HEK293 (cell line): ENCODE data around the gene PINLYP.

Source experiments
- GFI1B ChIP-seq: fragments of 450-650 bp; formaldehyde crosslinking; IDR thresholded peaks from 2 replicates; pipeline ENCODE4 v1.5.1; 2016; ENCODE audit warnings: missing biosample characterization, missing genetic modification characterization
- KLF10 ChIP-seq: fragments of 450-650 bp; IDR thresholded peaks from 2 replicates; pipeline ENCODE4 v1.5.1; 2018; ENCODE audit warnings: missing biosample characterization, mild to moderate bottlenecking, missing genetic modification characterization
- KLF8 ChIP-seq: fragments of 450-650 bp; formaldehyde crosslinking; IDR thresholded peaks from 2 replicates; pipeline ENCODE4 v1.5.1; 2016; ENCODE audit warnings: missing biosample characterization, missing genetic modification characterization
- PATZ1 ChIP-seq: fragments of 450-650 bp; formaldehyde crosslinking; IDR thresholded peaks from 2 replicates; pipeline ENCODE4 v1.5.1; 2016; ENCODE audit warnings: missing biosample characterization, missing genetic modification characterization
- PRDM10 ChIP-seq: fragments of 450-650 bp; formaldehyde crosslinking; IDR thresholded peaks from 2 replicates; pipeline ENCODE4 v1.5.1; 2016; ENCODE audit warnings: missing biosample characterization, missing genetic modification characterization
- ZBTB1 ChIP-seq: fragments of 450-650 bp; formaldehyde crosslinking; IDR thresholded peaks from 2 replicates; pipeline ENCODE4 v1.5.1; 2016; ENCODE audit warnings: missing biosample characterization, missing genetic modification characterization
- ZBTB17 ChIP-seq: fragments of 450-650 bp; formaldehyde crosslinking; IDR thresholded peaks from 2 replicates; pipeline ENCODE4 v1.5.1; 2016; ENCODE audit warnings: missing biosample characterization, missing genetic modification characterization
- ZBTB21 ChIP-seq: fragments of 450-650 bp; formaldehyde crosslinking; IDR thresholded peaks from 2 replicates; pipeline ENCODE4 v1.5.1; 2017; ENCODE audit warnings: missing biosample characterization, missing genetic modification characterization
- ZNF121 ChIP-seq: fragments of 450-650 bp; formaldehyde crosslinking; IDR thresholded peaks from 2 replicates; pipeline ENCODE4 v1.5.1; 2016; ENCODE audit warnings: missing biosample characterization, missing genetic modification characterization
- ZNF184 ChIP-seq: fragments of 450-650 bp; IDR thresholded peaks from 2 replicates; pipeline ENCODE4 v1.5.1; 2018; ENCODE audit warnings: missing biosample characterization, mild to moderate bottlenecking, missing genetic modification characterization
- ZNF2 ChIP-seq: fragments of 450-650 bp; formaldehyde crosslinking; IDR thresholded peaks from 2 replicates; pipeline ENCODE4 v1.5.1; 2016; ENCODE audit warnings: missing biosample characterization, missing genetic modification characterization
- ZNF394 ChIP-seq: fragments of 450-650 bp; formaldehyde crosslinking; IDR thresholded peaks from 2 replicates; pipeline ENCODE4 v1.5.1; 2016; ENCODE audit warnings: missing biosample characterization, missing genetic modification characterization, mild to moderate bottlenecking, moderate library complexity, borderline replicate concordance
- ZNF510 ChIP-seq: fragments of 450-650 bp; formaldehyde crosslinking; IDR thresholded peaks from 2 replicates; pipeline ENCODE4 v1.5.1; 2018; ENCODE audit warnings: mild to moderate bottlenecking, missing genetic modification characterization, missing biosample characterization; ENCODE audit not compliant: insufficient replicate concordance
- ZNF530 ChIP-seq: fragments of 450-650 bp; formaldehyde crosslinking; IDR thresholded peaks from 2 replicates; pipeline ENCODE4 v1.5.1; 2016; ENCODE audit warnings: low read depth, missing biosample characterization, missing genetic modification characterization
- ZSCAN16 ChIP-seq: fragments of 450-650 bp; formaldehyde crosslinking; IDR thresholded peaks from 2 replicates; pipeline ENCODE4 v1.5.1; 2016; ENCODE audit warnings: missing biosample characterization, missing genetic modification characterization
- ZSCAN18 ChIP-seq: fragments of 450-650 bp; formaldehyde crosslinking; IDR thresholded peaks from 2 replicates; pipeline ENCODE4 v1.5.1; 2016; ENCODE audit warnings: missing biosample characterization, missing genetic modification characterization
- ZSCAN30 ChIP-seq: fragments of 450-650 bp; IDR thresholded peaks from 2 replicates; pipeline ENCODE4 v1.5.1; 2018; ENCODE audit warnings: missing biosample characterization, mild to moderate bottlenecking, missing genetic modification characterization, moderate library complexity
- TF ChIP-seq, protein P1 (sequence below): fragments of 450-650 bp; formaldehyde crosslinking; conservative IDR thresholded peaks from 2 replicates; pipeline ENCODE4 v1.5.1; 2016; ENCODE audit warnings: low read depth, missing biosample characterization, missing genetic modification characterization
- TF ChIP-seq, protein P2 (sequence below): fragments of 450-650 bp; formaldehyde crosslinking; IDR thresholded peaks from 2 replicates; pipeline ENCODE4 v1.5.1; 2016; ENCODE audit warnings: missing biosample characterization, missing genetic modification characterization, low read depth

PINLYP gene

DNA sequence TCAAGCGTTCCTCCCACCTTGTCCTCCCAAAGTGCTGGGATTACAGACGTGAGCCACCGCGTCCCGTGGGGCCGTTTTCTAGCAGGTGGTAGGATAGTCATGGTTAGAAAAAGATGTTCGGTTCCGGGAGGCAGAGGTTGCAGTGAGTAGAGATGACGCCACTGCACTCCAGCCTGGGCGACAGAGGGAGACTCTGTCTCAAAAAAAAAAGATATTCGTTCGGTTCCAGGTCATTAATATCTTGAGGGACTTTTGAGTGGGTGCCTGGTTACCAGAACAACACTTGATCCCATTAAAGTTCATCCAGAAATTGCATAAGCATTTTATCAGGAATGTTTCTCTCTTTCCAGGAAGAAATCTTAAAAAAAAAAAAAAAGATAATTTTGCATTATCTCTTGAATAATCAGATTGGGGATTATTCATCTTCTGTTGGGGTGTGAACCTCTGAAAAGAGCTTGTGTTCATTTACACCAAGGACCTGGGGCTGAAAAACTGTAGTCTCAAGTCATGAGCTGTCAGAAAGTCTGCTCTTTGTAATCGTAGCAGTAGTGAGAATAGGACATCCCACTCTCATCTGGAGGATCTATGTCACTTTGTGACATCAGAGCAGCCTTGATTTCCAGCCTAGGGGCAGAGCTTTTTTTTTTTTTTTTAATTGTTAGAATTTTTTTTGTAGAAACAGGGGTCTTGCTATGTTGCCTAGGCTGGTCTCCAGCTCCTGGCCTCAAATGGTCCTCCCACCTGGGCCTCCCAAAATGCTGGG, 47.6 kb upstream of the PINLYP start (continued):
- no peak for TF ChIP-seq ZSCAN18 (tag by site-specific recombination)
- TF ChIP-seq ZNF510 (tag by site-specific recombination) = no peak
- TF ChIP-seq ZBTB1 = no peak
- peak; percentile 76 for TF ChIP-seq ZNF121 (tag by site-specific recombination)
- peak; percentile 86 for TF ChIP-seq ZBTB21 (tag by site-specific recombination)
- peak; percentile 50 for TF ChIP-seq PRDM10
- TF ChIP-seq ZNF530 (tag by site-specific recombination) = no peak
- TF ChIP-seq ZNF394 (tag by site-specific recombination) = no peak
- TF ChIP-seq ZNF184 (tag by site-specific recombination) = peak; percentile 88
- TF ChIP-seq, protein P1, sequence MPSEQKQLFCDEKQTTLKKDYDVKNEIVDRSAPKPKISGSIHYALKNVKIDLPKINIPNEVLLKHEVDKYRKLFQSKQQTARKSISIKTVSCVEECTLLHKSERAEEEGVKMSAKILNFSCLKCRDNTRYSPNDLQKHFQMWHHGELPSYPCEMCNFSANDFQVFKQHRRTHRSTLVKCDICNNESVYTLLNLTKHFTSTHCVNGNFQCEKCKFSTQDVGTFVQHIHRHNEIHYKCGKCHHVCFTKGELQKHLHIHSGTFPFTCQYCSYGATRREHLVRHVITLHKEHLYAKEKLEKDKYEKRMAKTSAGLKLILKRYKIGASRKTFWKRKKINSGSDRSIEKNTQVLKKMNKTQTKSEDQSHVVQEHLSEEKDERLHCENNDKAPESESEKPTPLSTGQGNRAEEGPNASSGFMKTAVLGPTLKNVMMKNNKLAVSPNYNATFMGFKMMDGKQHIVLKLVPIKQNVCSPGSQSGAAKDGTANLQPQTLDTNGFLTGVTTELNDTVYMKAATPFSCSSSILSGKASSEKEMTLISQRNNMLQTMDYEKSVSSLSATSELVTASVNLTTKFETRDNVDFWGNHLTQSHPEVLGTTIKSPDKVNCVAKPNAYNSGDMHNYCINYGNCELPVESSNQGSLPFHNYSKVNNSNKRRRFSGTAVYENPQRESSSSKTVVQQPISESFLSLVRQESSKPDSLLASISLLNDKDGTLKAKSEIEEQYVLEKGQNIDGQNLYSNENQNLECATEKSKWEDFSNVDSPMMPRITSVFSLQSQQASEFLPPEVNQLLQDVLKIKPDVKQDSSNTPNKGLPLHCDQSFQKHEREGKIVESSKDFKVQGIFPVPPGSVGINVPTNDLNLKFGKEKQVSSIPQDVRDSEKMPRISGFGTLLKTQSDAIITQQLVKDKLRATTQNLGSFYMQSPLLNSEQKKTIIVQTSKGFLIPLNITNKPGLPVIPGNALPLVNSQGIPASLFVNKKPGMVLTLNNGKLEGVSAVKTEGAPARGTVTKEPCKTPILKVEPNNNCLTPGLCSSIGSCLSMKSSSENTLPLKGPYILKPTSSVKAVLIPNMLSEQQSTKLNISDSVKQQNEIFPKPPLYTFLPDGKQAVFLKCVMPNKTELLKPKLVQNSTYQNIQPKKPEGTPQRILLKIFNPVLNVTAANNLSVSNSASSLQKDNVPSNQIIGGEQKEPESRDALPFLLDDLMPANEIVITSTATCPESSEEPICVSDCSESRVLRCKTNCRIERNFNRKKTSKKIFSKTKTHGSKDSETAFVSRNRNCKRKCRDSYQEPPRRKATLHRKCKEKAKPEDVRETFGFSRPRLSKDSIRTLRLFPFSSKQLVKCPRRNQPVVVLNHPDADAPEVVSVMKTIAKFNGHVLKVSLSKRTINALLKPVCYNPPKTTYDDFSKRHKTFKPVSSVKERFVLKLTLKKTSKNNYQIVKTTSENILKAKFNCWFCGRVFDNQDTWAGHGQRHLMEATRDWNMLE (tag by site-specific recombination) = peak; percentile 9; the same call in 1 of the 2 replicates
- no peak for TF ChIP-seq ZSCAN16 (tag by site-specific recombination)
- TF ChIP-seq GFI1B (tag by site-specific recombination) = peak; percentile 85
- TF ChIP-seq ZBTB17 (tag by site-specific recombination) = peak; percentile 72
- TF ChIP-seq, protein P2, sequence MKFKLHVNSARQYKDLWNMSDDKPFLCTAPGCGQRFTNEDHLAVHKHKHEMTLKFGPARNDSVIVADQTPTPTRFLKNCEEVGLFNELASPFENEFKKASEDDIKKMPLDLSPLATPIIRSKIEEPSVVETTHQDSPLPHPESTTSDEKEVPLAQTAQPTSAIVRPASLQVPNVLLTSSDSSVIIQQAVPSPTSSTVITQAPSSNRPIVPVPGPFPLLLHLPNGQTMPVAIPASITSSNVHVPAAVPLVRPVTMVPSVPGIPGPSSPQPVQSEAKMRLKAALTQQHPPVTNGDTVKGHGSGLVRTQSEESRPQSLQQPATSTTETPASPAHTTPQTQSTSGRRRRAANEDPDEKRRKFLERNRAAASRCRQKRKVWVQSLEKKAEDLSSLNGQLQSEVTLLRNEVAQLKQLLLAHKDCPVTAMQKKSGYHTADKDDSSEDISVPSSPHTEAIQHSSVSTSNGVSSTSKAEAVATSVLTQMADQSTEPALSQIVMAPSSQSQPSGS = peak; percentile 63; the same call in 1 of the 2 replicates
- peak; percentile 68 for TF ChIP-seq KLF10 (tag by site-specific recombination)
- peak; percentile 36 for TF ChIP-seq ZNF2
- TF ChIP-seq PATZ1 (tag by site-specific recombination) = peak; percentile 51
- TF ChIP-seq KLF8 = peak; percentile 78
- no peak for TF ChIP-seq ZSCAN30 (tag by site-specific recombination)
